ENCODE measurements around the gene GPATCH8.

GPATCH8 gene

DNA sequence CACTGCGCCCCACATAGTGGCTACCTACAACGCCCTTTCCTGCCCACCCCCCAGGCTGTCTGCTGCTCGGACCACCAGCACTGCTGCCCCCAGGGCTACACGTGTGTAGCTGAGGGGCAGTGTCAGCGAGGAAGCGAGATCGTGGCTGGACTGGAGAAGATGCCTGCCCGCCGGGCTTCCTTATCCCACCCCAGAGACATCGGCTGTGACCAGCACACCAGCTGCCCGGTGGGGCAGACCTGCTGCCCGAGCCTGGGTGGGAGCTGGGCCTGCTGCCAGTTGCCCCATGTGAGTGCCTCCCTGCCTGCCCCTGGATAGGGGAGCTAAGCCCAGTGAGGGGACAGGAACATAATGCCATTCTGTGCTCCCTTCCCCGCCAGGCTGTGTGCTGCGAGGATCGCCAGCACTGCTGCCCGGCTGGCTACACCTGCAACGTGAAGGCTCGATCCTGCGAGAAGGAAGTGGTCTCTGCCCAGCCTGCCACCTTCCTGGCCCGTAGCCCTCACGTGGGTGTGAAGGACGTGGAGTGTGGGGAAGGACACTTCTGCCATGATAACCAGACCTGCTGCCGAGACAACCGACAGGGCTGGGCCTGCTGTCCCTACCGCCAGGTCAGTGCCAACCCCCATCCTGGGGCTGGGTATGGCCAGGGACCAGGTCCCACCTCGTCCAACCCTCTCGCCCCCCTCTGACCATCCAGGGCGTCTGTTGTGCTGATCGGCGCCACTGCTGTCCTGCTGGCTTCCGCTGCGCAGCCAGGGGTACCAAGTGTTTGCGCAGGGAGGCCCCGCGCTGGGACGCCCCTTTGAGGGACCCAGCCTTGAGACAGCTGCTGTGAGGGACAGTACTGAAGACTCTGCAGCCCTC is 151.0 kb downstream of the GPATCH8 start:
- DNase-seq: no peak

- DNase-seq: no peak
These were observed 151.7 kb downstream of the GPATCH8 start for GRCh38 chr17:44351464-44351863.

GRCh38 chr17:44350733-44351226 is 152.4 kb downstream of the GPATCH8 start:
- DNase-seq: peak; percentile 2

GRCh38 chr17:44349553-44350070 is 153.6 kb downstream of the GPATCH8 start:
- DNase-seq: no peak

DNA sequence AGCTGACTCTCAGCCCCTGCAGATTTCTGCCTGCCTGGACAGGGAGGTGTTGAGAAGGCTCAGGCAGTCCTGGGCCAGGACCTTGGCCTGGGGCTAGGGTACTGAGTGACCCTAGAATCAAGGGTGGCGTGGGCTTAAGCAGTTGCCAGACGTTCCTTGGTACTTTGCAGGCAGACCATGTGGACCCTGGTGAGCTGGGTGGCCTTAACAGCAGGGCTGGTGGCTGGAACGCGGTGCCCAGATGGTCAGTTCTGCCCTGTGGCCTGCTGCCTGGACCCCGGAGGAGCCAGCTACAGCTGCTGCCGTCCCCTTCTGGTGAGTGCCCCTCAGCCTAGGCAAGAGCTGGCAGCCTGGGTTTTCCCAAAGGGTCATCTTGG is 154.2 kb downstream of the GPATCH8 start:
- no peak for DNase-seq

GRCh38 chr17:44348234-44348987 is 154.8 kb downstream of the GPATCH8 start:
- peak; percentile 76 for DNase-seq
